Measurements from ENCODE around the gene CUX1. TPM values are rescaled to one million over a fixed set of nuclear protein-coding genes. Genes with fewer than 3 reads are reported as not detected.

The CUX1 gene
- total RNA-seq, 1 donor from 2014 or later: 89.1 TPM

- peaks cover 38% of the 10 kb centered on the region for H3K36me3 Mint-ChIP-seq (ENCODE audit: unreplicated experiment)
- no peak for TF ChIP-seq CTCF (IDR thresholded peaks at IDR 0.05)
- H3K27ac Mint-ChIP-seq (ENCODE audit: unreplicated experiment): no peak overlapping the region
- H3K4me3 Mint-ChIP-seq (ENCODE audit: unreplicated experiment): no peak overlapping the region
- no peaks in the 10 kb centered on the region for H3K27me3 Mint-ChIP-seq (ENCODE audit: unreplicated experiment)
- H3K9me3 Mint-ChIP-seq (ENCODE audit: unreplicated experiment): no peaks in the 10 kb centered on the region
- no peak for DNase-seq (ENCODE audit: extremely low spot score, unreplicated experiment)
- H3K4me1 Mint-ChIP-seq (ENCODE audit: unreplicated experiment): no peaks in the 10 kb centered on the region
Measured at GRCh38 chr7:102196028-102196427, 378.6 kb downstream of the CUX1 start.

GRCh38 chr7:102197161-102197560 lies 379.7 kb downstream of the CUX1 start:
- TF ChIP-seq CTCF (IDR thresholded peaks at IDR 0.05): no peak
- Mint-ChIP-seq H3K4me1 (ENCODE audit: unreplicated experiment) (no peaks in the 10 kb centered on the region), H3K27me3 (ENCODE audit: unreplicated experiment) (no peaks in the 10 kb centered on the region), H3K9me3 (ENCODE audit: unreplicated experiment) (no peaks in the 10 kb centered on the region), H3K36me3 (ENCODE audit: unreplicated experiment) (peaks cover 38% of the 10 kb centered on the region), H3K4me3 (ENCODE audit: unreplicated experiment) (no peak overlapping the region), H3K27ac (ENCODE audit: unreplicated experiment) (no peak overlapping the region)
- no peak for DNase-seq (ENCODE audit: extremely low spot score, unreplicated experiment)

GRCh38 chr7:102197599-102197998 lies 380.2 kb downstream of the CUX1 start:
- Mint-ChIP-seq H3K27me3 (ENCODE audit: unreplicated experiment) (no peaks in the 10 kb centered on the region), H3K36me3 (ENCODE audit: unreplicated experiment) (peaks cover 40% of the 10 kb centered on the region), H3K27ac (ENCODE audit: unreplicated experiment) (no peak overlapping the region), H3K4me1 (ENCODE audit: unreplicated experiment) (no peaks in the 10 kb centered on the region), H3K9me3 (ENCODE audit: unreplicated experiment) (no peaks in the 10 kb centered on the region), H3K4me3 (ENCODE audit: unreplicated experiment) (no peak overlapping the region)
- no peak for TF ChIP-seq CTCF (IDR thresholded peaks at IDR 0.05)
- no peak for DNase-seq (ENCODE audit: extremely low spot score, unreplicated experiment)

GRCh38 chr7:102198417-102198956 lies 381.1 kb downstream of the CUX1 start:
- H3K9me3 Mint-ChIP-seq (ENCODE audit: unreplicated experiment): no peaks in the 10 kb centered on the region

GRCh38 chr7:102201576-102201975 lies 384.1 kb downstream of the CUX1 start:
- no peaks in the 10 kb centered on the region for H3K4me1 Mint-ChIP-seq (ENCODE audit: unreplicated experiment)
- no peak overlapping the region for H3K27ac Mint-ChIP-seq (ENCODE audit: unreplicated experiment)
- peaks cover 44% of the 10 kb centered on the region for H3K36me3 Mint-ChIP-seq (ENCODE audit: unreplicated experiment)
- no peaks in the 10 kb centered on the region for H3K9me3 Mint-ChIP-seq (ENCODE audit: unreplicated experiment)
- no peak for TF ChIP-seq CTCF (IDR thresholded peaks at IDR 0.05)
- DNase-seq (ENCODE audit: extremely low spot score, unreplicated experiment): no peak
- H3K4me3 Mint-ChIP-seq (ENCODE audit: unreplicated experiment): no peak overlapping the region
- H3K27me3 Mint-ChIP-seq (ENCODE audit: unreplicated experiment): no peaks in the 10 kb centered on the region

More at GRCh38 chr7:102198417-102198956, 381.1 kb downstream of the CUX1 start:
- no peaks in the 10 kb centered on the region for H3K4me1 Mint-ChIP-seq (ENCODE audit: unreplicated experiment)
- H3K27me3 Mint-ChIP-seq (ENCODE audit: unreplicated experiment): no peaks in the 10 kb centered on the region
- DNase-seq (ENCODE audit: extremely low spot score, unreplicated experiment): no peak
- no peak for TF ChIP-seq CTCF (IDR thresholded peaks at IDR 0.05)
- H3K36me3 Mint-ChIP-seq (ENCODE audit: unreplicated experiment): peaks cover 37% of the 10 kb centered on the region
- no peak overlapping the region for H3K4me3 Mint-ChIP-seq (ENCODE audit: unreplicated experiment)
- H3K27ac Mint-ChIP-seq (ENCODE audit: unreplicated experiment): no peak overlapping the region
